GM23248 (cell line): ENCODE data around the gene TRAPPC8.

ENCODE experiments used
- EZH2 ChIP-seq: fragments of 200-600 bp; sonication (generic); IDR thresholded peaks from 2 replicates; pipeline ENCODE4 v1.6.1; 2018; ENCODE audit warnings: antibody characterized with exemption, mild to moderate bottlenecking; ENCODE audit not compliant: insufficient read depth, poor library complexity, severe bottlenecking
- EZH2phosphoT487 ChIP-seq: fragments of 200-600 bp; sonication (generic); IDR thresholded peaks from 2 replicates; pipeline ENCODE4 v1.6.1; 2018; ENCODE audit warnings: antibody characterized with exemption, moderate library complexity, mild to moderate bottlenecking, low read depth; ENCODE audit not compliant: insufficient read depth

DNA sequence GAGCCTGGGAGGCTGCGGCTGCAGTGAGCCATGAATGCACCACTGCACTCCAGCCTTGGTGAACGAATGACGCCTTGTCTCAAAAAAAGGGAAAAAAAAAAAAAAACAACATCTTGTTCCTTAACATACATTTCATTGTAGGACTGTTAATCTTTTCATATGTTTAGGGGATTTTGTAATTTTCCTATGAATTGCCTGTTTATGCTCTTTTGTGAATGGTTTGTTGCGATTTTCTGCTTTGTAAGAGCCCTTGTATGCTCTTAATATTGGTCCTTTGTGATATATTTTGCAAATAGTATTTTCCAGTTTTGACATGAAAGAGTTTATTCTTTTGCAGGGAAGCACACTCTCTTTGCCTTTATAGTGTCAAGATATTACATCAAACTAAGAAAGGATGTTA is 50.0 kb downstream of the TRAPPC8 start:
- TF ChIP-seq EZH2 (no peak), EZH2phosphoT487 (no peak)
